ENCODE data around the gene GALNT3. TPM values are rescaled to one million over a fixed set of nuclear protein-coding genes. Genes with fewer than 3 reads are reported as not detected.

The GALNT3 gene
- total and polyA plus RNA-seq, 12 donors = 0.55 to 5.5 (median 1.5) TPM; not detected in 1

DNA sequence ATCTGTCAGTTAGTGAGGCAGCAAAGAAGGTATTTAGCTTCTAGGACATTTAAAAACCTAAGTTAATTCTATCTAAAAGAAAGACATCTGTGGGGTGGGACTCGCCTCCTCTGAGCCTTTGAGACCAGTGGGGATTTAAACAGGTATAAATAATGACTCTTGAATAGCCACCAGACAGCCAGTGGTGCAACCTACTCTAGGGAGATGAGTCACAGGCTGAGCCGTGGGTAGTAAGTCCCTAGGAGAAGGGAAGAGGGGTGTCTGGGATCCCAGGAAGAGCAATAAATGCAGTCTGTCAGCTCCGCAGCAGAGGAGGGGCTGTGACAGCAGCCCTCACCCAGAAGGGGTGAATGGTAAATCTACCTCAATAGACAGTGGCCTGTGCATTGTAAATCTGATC lies 43.1 kb upstream of the GALNT3 start:
- no peaks in the 10 kb centered on the region for H3K36me3 ChIP-seq (replicated peaks in 1 of 2)
- DNase-seq = no peak
- no peaks in the 10 kb centered on the region for H3K9me3 ChIP-seq (replicated peaks in 1 of 3)
- WGBS, 4 donors = 67 to 72% (median 69%) methylated on average over 3 of the region's 3 CpGs
- no peak for TF ChIP-seq POLR2A (IDR thresholded peaks at IDR 0.05)
- TF ChIP-seq, protein P1, sequence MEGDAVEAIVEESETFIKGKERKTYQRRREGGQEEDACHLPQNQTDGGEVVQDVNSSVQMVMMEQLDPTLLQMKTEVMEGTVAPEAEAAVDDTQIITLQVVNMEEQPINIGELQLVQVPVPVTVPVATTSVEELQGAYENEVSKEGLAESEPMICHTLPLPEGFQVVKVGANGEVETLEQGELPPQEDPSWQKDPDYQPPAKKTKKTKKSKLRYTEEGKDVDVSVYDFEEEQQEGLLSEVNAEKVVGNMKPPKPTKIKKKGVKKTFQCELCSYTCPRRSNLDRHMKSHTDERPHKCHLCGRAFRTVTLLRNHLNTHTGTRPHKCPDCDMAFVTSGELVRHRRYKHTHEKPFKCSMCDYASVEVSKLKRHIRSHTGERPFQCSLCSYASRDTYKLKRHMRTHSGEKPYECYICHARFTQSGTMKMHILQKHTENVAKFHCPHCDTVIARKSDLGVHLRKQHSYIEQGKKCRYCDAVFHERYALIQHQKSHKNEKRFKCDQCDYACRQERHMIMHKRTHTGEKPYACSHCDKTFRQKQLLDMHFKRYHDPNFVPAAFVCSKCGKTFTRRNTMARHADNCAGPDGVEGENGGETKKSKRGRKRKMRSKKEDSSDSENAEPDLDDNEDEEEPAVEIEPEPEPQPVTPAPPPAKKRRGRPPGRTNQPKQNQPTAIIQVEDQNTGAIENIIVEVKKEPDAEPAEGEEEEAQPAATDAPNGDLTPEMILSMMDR (IDR thresholded peaks at IDR 0.05) = no peak
- H3K4me3 ChIP-seq = no peak overlapping the region
- no peaks in the 10 kb centered on the region for H3K4me1 ChIP-seq (replicated peaks in 1 of 2)
- H3K27ac ChIP-seq = no peak overlapping the region
- intact Hi-C loops (cut with DNase I) = no loop called here
- no peaks in the 10 kb centered on the region for H3K27me3 ChIP-seq

DNA sequence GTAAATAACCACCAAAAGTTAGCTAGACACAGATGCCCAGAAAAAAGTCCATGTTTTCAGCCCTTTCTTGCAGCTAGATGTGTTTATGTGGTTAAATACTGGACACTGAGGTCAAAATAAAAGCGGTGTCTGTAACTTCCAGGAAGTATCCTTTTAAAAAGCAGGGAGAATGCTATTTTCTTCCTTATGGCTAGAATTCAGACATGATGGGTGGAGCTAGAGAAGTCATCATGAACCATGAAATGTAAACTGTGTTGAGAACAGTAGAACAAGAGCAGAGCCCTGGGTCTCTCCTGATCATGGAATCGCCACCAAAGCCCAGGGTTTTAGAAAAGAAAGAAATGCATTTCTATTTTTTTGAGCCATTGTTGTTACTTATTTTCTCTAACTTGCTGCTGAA lies 41.3 kb upstream of the GALNT3 start:
- no peaks in the 10 kb centered on the region for H3K27me3 ChIP-seq
- 78 to 88% (median 86%) methylated on average over 2 of the region's 2 CpGs for WGBS, 4 donors
- TF ChIP-seq POLR2A (IDR thresholded peaks at IDR 0.05) = no peak
- TF ChIP-seq, protein P1 (IDR thresholded peaks at IDR 0.05) = no peak
- no peaks in the 10 kb centered on the region for H3K9me3 ChIP-seq (replicated peaks in 1 of 3)
- H3K36me3 ChIP-seq (replicated peaks in 1 of 2) = no peaks in the 10 kb centered on the region
- no peak overlapping the region for H3K27ac ChIP-seq
- H3K4me1 ChIP-seq (replicated peaks in 1 of 2) = no peaks in the 10 kb centered on the region
- no peak overlapping the region for H3K4me3 ChIP-seq
- intact Hi-C loops (cut with DNase I) = no loop called here
- DNase-seq = no peak

DNA sequence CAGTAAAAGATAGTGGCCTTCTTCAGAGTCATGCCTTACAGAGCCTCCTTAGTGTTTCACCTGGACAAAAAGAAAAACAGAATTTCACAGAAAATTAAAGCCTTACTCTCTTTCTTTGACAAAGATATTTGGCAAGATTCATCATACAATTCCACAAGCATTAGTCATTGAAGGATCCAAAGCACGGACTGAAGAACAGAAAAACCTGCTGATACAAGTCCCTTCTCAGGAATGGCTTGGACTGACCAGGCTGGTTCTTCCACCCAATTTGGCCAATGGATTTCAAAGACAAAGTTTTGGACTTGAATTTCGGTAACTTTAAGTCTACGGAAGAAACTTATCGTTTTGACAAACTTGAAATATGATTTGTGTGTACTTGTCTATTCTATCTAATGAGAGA lies 39.1 kb upstream of the GALNT3 start:
- intact Hi-C loops (cut with DNase I) = no loop called here
- Histone ChIP-seq H3K9me3 (replicated peaks in 1 of 3) (no peaks in the 10 kb centered on the region), H3K4me3 (no peak overlapping the region), H3K27ac (no peak overlapping the region), H3K27me3 (no peaks in the 10 kb centered on the region), H3K36me3 (replicated peaks in 1 of 2) (no peaks in the 10 kb centered on the region), H3K4me1 (replicated peaks in 1 of 2) (no peaks in the 10 kb centered on the region)
- TF ChIP-seq POLR2A (IDR thresholded peaks at IDR 0.05) = no peak
- TF ChIP-seq, protein P1 (IDR thresholded peaks at IDR 0.05) = no peak
- no peak for DNase-seq
- WGBS, 4 donors = 77 to 84% (median 79%) methylated on average over 4 of the region's 4 CpGs

DNA sequence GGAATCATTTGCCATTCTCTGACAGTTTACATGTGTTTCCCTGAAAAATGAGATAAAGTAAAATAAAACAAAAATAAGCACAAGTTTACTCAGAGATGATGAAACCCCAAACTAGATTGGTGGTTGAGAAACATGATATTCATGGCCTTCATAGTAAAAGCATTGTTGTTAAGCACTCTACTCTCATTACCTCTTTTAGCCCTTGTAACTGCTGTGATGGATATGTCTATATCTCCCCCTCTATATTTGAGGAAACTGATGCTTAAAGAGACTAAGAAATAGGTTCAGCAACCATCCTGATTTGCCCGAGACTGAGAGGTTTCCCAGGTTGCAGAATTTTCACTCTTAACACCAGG lies 33.9 kb upstream of the GALNT3 start:
- H3K4me3 ChIP-seq = no peak overlapping the region
- H3K27ac ChIP-seq = no peak overlapping the region
- no peak for TF ChIP-seq POLR2A (IDR thresholded peaks at IDR 0.05)
- DNase-seq = no peak
- H3K4me1 ChIP-seq (replicated peaks in 1 of 2) = no peaks in the 10 kb centered on the region
- no peaks in the 10 kb centered on the region for H3K27me3 ChIP-seq
- no peaks in the 10 kb centered on the region for H3K36me3 ChIP-seq (replicated peaks in 1 of 2)
- 80 to 100% (median 85%) methylated on average over 1 of the region's 1 CpG for WGBS, 4 donors
- no peaks in the 10 kb centered on the region for H3K9me3 ChIP-seq (replicated peaks in 1 of 3)
- intact Hi-C loops (cut with DNase I) = no loop called here

DNA sequence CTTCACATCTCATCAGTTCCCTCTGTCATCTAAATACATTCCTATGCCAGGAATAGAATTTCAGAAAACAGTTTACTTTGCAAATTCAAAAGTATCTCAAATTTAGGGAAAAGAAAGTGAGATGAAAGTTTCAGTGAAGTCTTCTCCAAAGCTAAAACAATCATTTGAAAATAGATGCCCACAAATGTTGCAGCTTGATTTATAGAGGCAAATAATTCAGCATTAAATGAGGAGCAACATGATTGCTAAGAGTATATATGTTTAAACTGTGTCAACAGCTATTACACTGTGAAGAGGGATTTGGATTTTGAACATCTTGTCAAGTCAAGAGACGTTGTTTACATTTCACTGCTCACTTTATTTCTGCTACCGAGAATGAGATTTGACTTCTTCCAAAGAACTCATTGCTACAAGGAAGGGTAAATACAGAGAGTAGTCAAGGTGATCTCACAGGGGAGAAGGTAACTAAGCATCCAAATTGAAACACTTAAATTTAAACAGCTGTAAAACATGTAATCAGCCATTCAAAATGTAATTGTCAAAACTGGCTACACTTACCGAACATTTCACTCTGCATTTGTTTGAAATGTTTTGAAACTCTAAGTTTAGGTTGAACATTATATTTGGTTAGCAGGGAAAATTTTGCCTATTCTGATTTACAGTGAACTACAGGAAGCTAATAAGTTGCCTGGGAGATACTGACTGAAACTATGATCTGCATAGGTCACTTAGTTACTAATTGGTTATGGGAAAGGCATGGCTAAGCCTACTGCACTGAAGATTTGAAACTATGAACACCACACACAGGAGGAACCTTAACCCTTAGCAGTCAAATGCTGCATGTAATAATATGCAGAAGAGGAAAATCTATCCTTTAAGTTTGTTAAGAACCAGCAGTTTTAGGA lies 33.2 kb upstream of the GALNT3 start:
- H3K27me3 ChIP-seq = no peaks in the 10 kb centered on the region
- no peak for DNase-seq
- H3K9me3 ChIP-seq (replicated peaks in 1 of 3) = no peaks in the 10 kb centered on the region
- intact Hi-C loops (cut with DNase I) = no loop called here
- TF ChIP-seq, protein P1 (IDR thresholded peaks at IDR 0.05) = no peak
- TF ChIP-seq POLR2A (IDR thresholded peaks at IDR 0.05) = no peak
- WGBS, 4 donors = 92 to 93% (median 93%) methylated on average over 3 of the region's 3 CpGs
- H3K4me3 ChIP-seq = no peak overlapping the region
- no peaks in the 10 kb centered on the region for H3K36me3 ChIP-seq (replicated peaks in 1 of 2)
- H3K27ac ChIP-seq = no peak overlapping the region
- H3K4me1 ChIP-seq (replicated peaks in 1 of 2) = no peaks in the 10 kb centered on the region

Data from adrenal gland (tissue), 12 donors.